Natural killer cell (primary cell): Measurements from ENCODE around the gene SALL2. TPM values are rescaled to one million over a fixed set of nuclear protein-coding genes. Genes with fewer than 3 reads are reported as not detected.

ENCODE experiments used
- ATAC-seq, 3 donors: fragments of 150-1000 bp in 2 of 3; fragments of 200-7000 bp in 1 of 3; cut with Tn5 transposase; 1 replicate in 1 of 3; 2 replicates in 2 of 3; pipeline ENCODE4 v1.10.0; 2021; ENCODE audit warnings: mild to moderate bottlenecking in 2 of 3, moderate library complexity in 2 of 3
- DNase-seq, 2 donors: peaks; one replicate each; pipeline versions ENCODE4 v3.0.0 to v3.0.0-alpha.2; 2013 to 2021; ENCODE audit warnings: mixed read lengths in 1 of 2
- H3K27ac ChIP-seq: one replicate; pipeline ENCODE4 v1.5.1; 2013; ENCODE audit warnings: mild to moderate bottlenecking, low read length
- H3K27me3 ChIP-seq: one replicate; pipeline ENCODE4 v1.6.1; 2013; ENCODE audit warnings: low read length; ENCODE audit not compliant: control insufficient read depth, insufficient read depth
- H3K36me3 ChIP-seq: one replicate; pipeline ENCODE4 v1.6.1; 2013; ENCODE audit warnings: low read length; ENCODE audit not compliant: control insufficient read depth, insufficient read depth
- H3K4me1 ChIP-seq: one replicate; pipeline ENCODE4 v1.6.1; 2013; ENCODE audit warnings: low read length; ENCODE audit not compliant: control insufficient read depth, insufficient read depth
- H3K4me3 ChIP-seq: one replicate; pipeline ENCODE4 v1.5.1; 2013; ENCODE audit warnings: low read length
- H3K9me3 ChIP-seq: one replicate; pipeline ENCODE4 v1.6.1; 2013; ENCODE audit warnings: low read length; ENCODE audit not compliant: control insufficient read depth, insufficient read depth
- H3K27ac Mint-ChIP-seq, 2 donors: one replicate each; pipeline ENCODE4 v1.8.0; 2022; ENCODE audit warnings: mild to moderate bottlenecking in 2 of 2, mixed read lengths in 2 of 2, moderate library complexity in 1 of 2
- H3K27me3 Mint-ChIP-seq, 2 donors: one replicate each; pipeline ENCODE4 v1.8.0; 2022; ENCODE audit warnings: low read depth in 2 of 2, mixed read lengths in 2 of 2
- H3K36me3 Mint-ChIP-seq: one replicate; pipeline ENCODE4 v1.8.0; 2022; ENCODE audit warnings: mixed read lengths
- H3K4me1 Mint-ChIP-seq, 2 donors: one replicate each; pipeline ENCODE4 v1.8.0; 2022; ENCODE audit warnings: mixed read lengths in 2 of 2
- H3K4me3 Mint-ChIP-seq: one replicate; pipeline ENCODE4 v1.8.0; 2022; ENCODE audit warnings: mild to moderate bottlenecking, moderate library complexity, mixed read lengths
- H3K9me3 Mint-ChIP-seq, 2 donors: one replicate each; pipeline ENCODE4 v1.8.0; 2022; ENCODE audit warnings: mixed read lengths in 2 of 2
- CTCF ChIP-seq: fragments of 200-600 bp; IDR thresholded peaks from one replicate; pipeline ENCODE4 v1.8.0; 2022; ENCODE audit warnings: antibody characterized with exemption
- WGBS: methylation state at CpG from one replicate; pipeline ENCODE4 v1.1.7; 2013; ENCODE audit warnings: missing lambda C conversion rate; ENCODE audit not compliant: insufficient coverage; 5-methylcytosine and 5-hydroxymethylcytosine counted together
- intact Hi-C: fragments of 100-400 bp; cut with micrococcal nuclease; formaldehyde crosslinking; loops from one replicate; pipeline ENCODE4 v1.14.2; 2022
- total RNA-seq, 4 donors: library from RNA; stranded (reverse); fragments of 120-200 nt in 1 of 4; gene quantifications; one replicate each; pipeline versions ENCODE4 v1.2.3 to v1.2.4, GENCODE V29; 2013 to 2022

The SALL2 gene
- total RNA-seq, 3 donors from 2014 or later (not counting 1 experiment from before 2014, with no cell fraction given) = 1.6 to 2.5 (median 2.2) TPM

GRCh38 chr14:21498540-21499526 is 27.3 kb downstream of the SALL2 start:
- peaks cover 10% of the 10 kb centered on the region for H3K36me3 Mint-ChIP-seq
- Histone ChIP-seq H3K9me3 (no peaks in the 10 kb centered on the region), H3K36me3 (peaks cover 84% of the 10 kb centered on the region), H3K4me3 (no peak overlapping the region), H3K4me1 (no peaks in the 10 kb centered on the region), H3K27me3 (no peaks in the 10 kb centered on the region), H3K27ac (no peak overlapping the region)
- H3K27me3 Mint-ChIP-seq = no peaks in the 10 kb centered on the region
- ATAC-seq = peak in 2 of 3 donors; percentile 63 to 75
- H3K4me1 Mint-ChIP-seq = peaks cover 5 to 6% of the 10 kb centered on the region in 2 donors
- H3K27ac Mint-ChIP-seq = peak overlapping the region; percentile 4 to 57
- peak; percentile 61 for TF ChIP-seq CTCF
- WGBS = 83% methylated on average over 5 of the region's 5 CpGs
- intact Hi-C loops = loop anchor here (1.0 kb wide), 1 partner anchor 58 kb away; no protein-coding TSS in a partner anchor
- no peaks in the 10 kb centered on the region for H3K9me3 Mint-ChIP-seq
- DNase-seq = peak in 1 of 2 donors; percentile 82
- H3K4me3 Mint-ChIP-seq = no peak overlapping the region

GRCh38 chr14:21496453-21496852 is 29.7 kb downstream of the SALL2 start:
- no peak for TF ChIP-seq CTCF
- Mint-ChIP-seq H3K4me3 (no peak overlapping the region), H3K27ac (no peak overlapping the region), H3K9me3 (no peaks in the 10 kb centered on the region), H3K27me3 (no peaks in the 10 kb centered on the region), H3K36me3 (peaks cover 18% of the 10 kb centered on the region), H3K4me1 (peaks cover 5 to 11% of the 10 kb centered on the region in 2 donors)
- Histone ChIP-seq H3K27ac (no peak overlapping the region), H3K9me3 (no peaks in the 10 kb centered on the region), H3K4me1 (no peaks in the 10 kb centered on the region), H3K36me3 (peaks cover 80% of the 10 kb centered on the region), H3K4me3 (no peak overlapping the region), H3K27me3 (no peaks in the 10 kb centered on the region)
- 97% methylated on average over 2 of the region's 2 CpGs for WGBS
- intact Hi-C loops = no loop called here
- ATAC-seq (no peak), DNase-seq (no peak)

GRCh38 chr14:21494902-21495762 is 31.0 kb downstream of the SALL2 start:
- no peak overlapping the region for H3K27ac ChIP-seq
- Mint-ChIP-seq H3K27ac (peak overlapping the region in 1 of 2 donors; percentile 26), H3K36me3 (peaks cover 18% of the 10 kb centered on the region), H3K4me1 (peaks cover 0 to 5% of the 10 kb centered on the region in 2 donors), H3K27me3 (no peaks in the 10 kb centered on the region), H3K9me3 (no peaks in the 10 kb centered on the region), H3K4me3 (no peak overlapping the region)
- peaks cover 78% of the 10 kb centered on the region for H3K36me3 ChIP-seq
- intact Hi-C loops = no loop called here
- no peak for ATAC-seq
- H3K9me3 ChIP-seq = no peaks in the 10 kb centered on the region
- TF ChIP-seq CTCF = no peak
- H3K4me3 ChIP-seq = no peak overlapping the region
- H3K4me1 ChIP-seq = no peaks in the 10 kb centered on the region
- H3K27me3 ChIP-seq = no peaks in the 10 kb centered on the region
- DNase-seq = no peak
- 100% methylated on average over 1 of the region's 2 CpGs for WGBS
